GM10266 (cell line): Measurements from ENCODE around the gene MTERF4.

Experiments
- DNase-seq: peaks from one replicate; pipeline ENCODE4 v3.0.0; 2012; ENCODE audit errors: extremely low spot score
- CTCF ChIP-seq: IDR thresholded peaks from 2 replicates; pipeline ENCODE4 v1.5.1; 2012; ENCODE audit warnings: mild to moderate bottlenecking, low read depth; ENCODE audit not compliant: control insufficient read depth, insufficient read depth; ENCODE audit errors: missing control alignments

MTERF4 gene

DNA sequence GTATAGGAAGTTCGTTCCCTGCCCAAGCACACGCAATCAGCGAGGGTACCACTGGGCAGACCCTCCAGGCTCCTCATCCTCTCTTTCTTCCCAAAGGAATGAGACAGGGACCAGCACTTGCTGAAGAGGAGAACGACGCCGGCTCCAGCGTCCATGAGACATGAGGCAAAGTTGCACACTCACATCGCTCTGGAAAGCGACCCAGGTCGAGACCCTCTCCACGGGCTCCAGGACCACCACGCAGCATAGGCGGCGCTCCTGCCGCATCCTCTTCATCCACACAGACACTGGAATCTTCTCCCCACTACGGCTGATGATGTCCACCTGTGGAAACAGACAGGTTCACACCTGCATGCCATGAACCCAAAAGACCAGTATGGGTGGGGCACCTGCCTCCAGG lies 36.4 kb upstream of the MTERF4 start:
- TF ChIP-seq CTCF = no peak

DNA sequence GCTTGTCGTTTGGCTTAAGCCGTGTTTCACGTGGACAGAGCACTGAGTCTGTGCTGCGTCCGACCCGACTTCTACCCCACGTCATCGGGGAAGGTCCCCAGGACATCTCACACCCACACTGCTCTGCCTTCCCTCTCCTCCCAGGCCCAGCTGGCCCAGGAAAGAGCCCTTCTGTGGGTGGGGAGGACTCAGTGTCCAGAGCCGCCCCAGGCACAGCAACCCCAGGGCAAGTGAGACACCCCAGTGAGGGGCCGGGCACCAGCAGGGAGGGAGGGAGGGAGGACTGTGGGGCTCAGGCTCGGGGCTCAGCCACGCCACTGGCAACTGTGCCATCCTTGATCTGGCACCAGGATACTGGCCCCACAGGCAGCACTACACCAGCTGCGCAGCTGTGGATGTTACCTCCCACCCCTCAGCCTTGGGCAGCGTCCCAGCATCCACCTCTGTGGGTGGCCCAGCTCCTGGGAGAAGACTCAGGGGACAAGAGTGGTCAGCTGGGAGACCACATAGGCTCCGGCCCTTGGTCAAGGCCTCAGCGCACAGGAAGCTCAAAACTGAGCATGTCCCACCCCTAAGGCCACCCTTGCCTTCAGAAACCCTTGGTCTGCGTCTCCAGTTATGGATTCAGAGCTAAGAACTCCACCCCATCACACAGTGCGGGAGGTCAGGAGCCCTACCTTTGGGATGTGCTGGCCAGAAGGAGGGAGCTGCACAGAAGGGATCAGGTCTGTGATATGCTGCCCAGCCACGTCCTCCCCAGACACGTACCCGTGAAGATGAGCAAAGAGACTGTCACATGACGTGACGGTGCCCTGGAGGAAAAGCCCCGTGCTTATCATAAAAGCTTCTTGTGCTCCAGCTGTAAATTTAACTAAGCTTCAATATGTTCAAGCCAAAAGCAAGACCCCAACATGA lies 35.4 kb upstream of the MTERF4 start:
- DNase-seq = no peak
- TF ChIP-seq CTCF = no peak

More for the DNA sequence above, 36.4 kb upstream of the MTERF4 start:
- no peak for DNase-seq

- TF ChIP-seq CTCF = no peak
- no peak for DNase-seq
Observed at GRCh38 chr2:241136661-241137260, 34.7 kb upstream of the MTERF4 start.

DNA sequence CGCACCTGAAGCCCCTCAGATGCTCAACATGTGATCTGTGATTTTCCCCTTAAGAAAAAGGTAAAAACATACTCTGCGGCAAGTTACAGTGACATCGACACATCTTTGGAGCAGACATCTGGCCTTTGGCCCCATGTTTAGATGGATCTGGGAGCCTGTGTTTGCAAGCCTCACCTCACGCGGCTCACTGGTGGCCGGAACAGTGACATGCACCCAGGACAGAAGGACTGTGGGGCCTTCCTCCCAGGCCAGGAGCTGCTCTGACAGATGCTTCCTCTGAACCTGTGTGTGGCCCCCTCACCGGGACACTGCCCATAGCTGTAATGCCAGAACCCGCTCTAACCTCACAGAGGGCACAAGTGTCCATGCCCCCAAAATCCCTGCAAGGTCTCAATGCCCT lies 34.1 kb upstream of the MTERF4 start:
- TF ChIP-seq CTCF = no peak
- DNase-seq = no peak

DNA sequence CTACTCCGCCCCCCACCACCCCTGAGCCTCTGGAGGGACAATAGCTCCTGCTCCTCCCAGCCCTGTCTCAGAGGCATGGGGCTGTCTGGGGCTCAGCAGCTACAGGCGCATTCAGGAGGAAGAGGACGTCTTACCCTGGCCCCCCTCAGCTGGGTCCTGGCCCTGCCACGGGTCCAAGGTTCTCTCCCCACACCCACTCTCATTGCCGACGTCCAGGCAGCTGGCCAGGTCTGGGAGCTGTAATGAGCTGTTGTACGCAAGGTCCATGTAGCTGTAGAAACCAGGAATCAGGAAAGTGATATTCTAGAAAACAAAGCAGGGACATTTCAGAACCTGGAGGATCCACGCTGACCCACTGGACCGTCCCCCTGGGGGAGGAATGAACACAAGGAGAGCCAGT lies 33.6 kb upstream of the MTERF4 start:
- TF ChIP-seq CTCF = no peak

DNA sequence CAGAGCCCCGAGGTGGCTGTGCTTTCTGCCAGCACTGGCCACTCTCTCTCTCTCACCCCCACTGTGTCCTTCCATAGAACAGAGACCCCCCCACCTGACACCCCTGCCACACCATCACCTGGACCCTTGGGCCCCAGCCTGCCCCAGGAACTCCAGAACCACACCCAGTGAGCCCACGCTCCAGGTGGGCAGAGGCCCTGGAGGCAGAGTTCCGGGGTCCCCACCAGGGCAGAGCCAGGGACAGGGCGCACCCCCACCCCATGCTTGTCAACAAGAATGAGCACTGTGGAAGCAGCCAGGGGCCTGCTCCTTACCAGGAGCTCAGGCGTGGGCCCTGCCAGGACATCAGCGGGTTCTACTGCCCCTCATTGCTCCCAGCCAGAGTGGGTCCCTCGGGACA lies 32.6 kb upstream of the MTERF4 start:
- no peak for DNase-seq
- TF ChIP-seq CTCF = no peak

More for the DNA sequence above, 33.6 kb upstream of the MTERF4 start:
- DNase-seq = no peak

DNA sequence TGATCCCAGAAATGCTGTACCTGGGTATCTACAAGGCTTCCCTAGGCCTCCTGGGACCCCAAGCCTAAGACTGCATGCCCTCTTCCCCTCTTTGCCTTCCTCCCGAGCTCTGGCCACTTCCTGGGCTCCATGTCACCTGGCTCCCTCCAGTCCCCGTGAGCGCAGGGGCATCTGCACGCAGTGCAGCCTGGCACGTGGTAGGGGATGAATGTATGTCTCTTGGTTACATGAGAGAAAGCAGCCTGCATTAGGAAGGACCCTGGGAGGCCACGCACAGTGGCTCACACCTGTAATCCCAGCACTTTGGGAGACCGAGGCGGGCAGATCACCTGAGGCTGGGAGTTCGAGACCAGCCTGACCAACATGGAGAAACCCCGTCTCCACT lies 31.3 kb upstream of the MTERF4 start:
- no peak for TF ChIP-seq CTCF
- no peak for DNase-seq
